BE2C (cell line): Measurements from ENCODE around the gene HMGN2.

Experiments used
- DNase-seq: peaks from one replicate; pipeline ENCODE4 v3.0.0-alpha.2; 2020
- H3K27me3 ChIP-seq: fragments of 250-450 bp; sonication (Bioruptor Pico); 2 replicates; pipeline ENCODE4 v1.5.1; 2020; ENCODE audit warnings: mild to moderate bottlenecking
- H3K36me3 ChIP-seq: fragments of 250-450 bp; sonication (Bioruptor Pico); 2 replicates; pipeline ENCODE4 v1.5.1; 2020; ENCODE audit warnings: mild to moderate bottlenecking
- H3K4me1 ChIP-seq: fragments of 250-450 bp; sonication (Bioruptor Pico); 2 replicates; pipeline ENCODE4 v1.5.1; 2020
- H3K4me3 ChIP-seq: 2 replicates; pipeline ENCODE4 v1.5.1; 2011; ENCODE audit warnings: low read depth, low read length
- H3K9me3 ChIP-seq: fragments of 250-450 bp; sonication (Bioruptor Pico); 2 replicates; pipeline ENCODE4 v1.5.1; 2020
- CTCF ChIP-seq: IDR thresholded peaks from 2 replicates; pipeline ENCODE4 v1.5.1; 2012; ENCODE audit warnings: mild to moderate bottlenecking, low read depth, low read length

HMGN2 gene

DNA sequence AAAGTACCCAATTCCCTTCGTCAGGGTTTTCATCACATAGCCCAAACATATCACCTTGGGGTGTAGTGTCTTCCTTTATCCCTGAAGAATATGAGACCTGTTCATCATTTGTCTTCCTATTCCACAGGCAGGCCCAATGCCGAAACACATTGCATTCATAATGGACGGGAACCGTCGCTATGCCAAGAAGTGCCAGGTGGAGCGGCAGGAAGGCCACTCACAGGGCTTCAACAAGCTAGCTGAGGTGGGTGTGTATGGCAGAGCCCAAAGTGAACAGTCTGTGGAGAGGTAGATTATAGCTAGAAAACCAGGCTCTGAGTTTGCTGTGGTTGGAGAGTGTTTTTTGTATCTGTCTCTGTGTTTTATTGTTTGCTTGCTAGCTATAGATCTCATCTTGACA is 34.2 kb upstream of the HMGN2 start:
- H3K4me3 ChIP-seq: no peak overlapping the region
- TF ChIP-seq CTCF: no peak
- no peaks in the 10 kb centered on the region for H3K4me1 ChIP-seq
- DNase-seq: no peak
- H3K36me3 ChIP-seq: no peaks in the 10 kb centered on the region; the same call in 1 of the 2 replicates
- H3K27me3 ChIP-seq: no peaks in the 10 kb centered on the region
- H3K9me3 ChIP-seq: no peaks in the 10 kb centered on the region

GRCh38 chr1:26440259-26440658 is 32.0 kb upstream of the HMGN2 start:
- no peak for TF ChIP-seq CTCF
- no peak for DNase-seq
- Histone ChIP-seq H3K36me3 (no peaks in the 10 kb centered on the region; the same call in 1 of the 2 replicates), H3K9me3 (no peaks in the 10 kb centered on the region), H3K4me3 (no peak overlapping the region), H3K27me3 (no peaks in the 10 kb centered on the region), H3K4me1 (no peaks in the 10 kb centered on the region)

GRCh38 chr1:26449868-26450267 is 22.4 kb upstream of the HMGN2 start:
- Histone ChIP-seq H3K4me3 (no peak overlapping the region), H3K36me3 (no peaks in the 10 kb centered on the region), H3K9me3 (no peaks in the 10 kb centered on the region), H3K27me3 (no peaks in the 10 kb centered on the region), H3K4me1 (no peaks in the 10 kb centered on the region)
- TF ChIP-seq CTCF: no peak
- no peak for DNase-seq

GRCh38 chr1:26450908-26451307 is 21.3 kb upstream of the HMGN2 start:
- TF ChIP-seq CTCF: no peak
- DNase-seq: no peak
- Histone ChIP-seq H3K4me3 (no peak overlapping the region), H3K27me3 (no peaks in the 10 kb centered on the region), H3K36me3 (no peaks in the 10 kb centered on the region), H3K9me3 (no peaks in the 10 kb centered on the region), H3K4me1 (no peaks in the 10 kb centered on the region)

DNA sequence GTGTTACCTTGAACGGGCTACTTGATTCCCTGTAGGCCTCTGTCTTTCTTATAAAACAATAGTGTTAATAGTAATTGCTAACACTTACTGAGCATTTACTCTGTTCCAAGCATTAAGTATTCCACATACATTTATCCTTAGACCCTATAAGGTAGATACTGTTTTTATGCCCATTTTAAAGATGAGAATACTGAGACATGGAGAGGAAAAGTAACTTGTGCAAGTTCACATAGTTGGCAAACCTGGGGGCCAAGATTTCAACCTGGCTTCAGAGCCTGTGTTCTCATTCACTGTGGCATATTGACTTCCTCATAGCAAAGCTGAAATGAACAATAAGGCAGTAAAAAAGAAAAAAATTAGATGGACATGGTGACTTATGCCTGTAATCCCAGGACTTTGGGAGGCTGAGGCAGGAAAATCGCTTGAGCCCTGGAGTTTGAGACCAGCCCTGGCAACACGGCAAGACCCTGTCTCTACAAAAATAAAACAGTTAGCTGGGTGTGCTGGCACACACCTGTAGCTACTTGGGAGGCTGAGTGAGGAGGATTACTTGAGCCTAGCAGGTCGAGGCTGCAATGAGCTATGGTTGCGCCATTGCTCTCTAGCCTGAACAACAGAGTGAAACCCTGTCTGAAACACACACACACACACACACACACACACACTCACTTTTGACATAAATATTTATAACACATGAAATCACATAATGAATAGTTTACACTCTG is 19.6 kb upstream of the HMGN2 start:
- no peaks in the 10 kb centered on the region for H3K27me3 ChIP-seq
- H3K9me3 ChIP-seq: no peaks in the 10 kb centered on the region
- H3K36me3 ChIP-seq: no peaks in the 10 kb centered on the region
- no peaks in the 10 kb centered on the region for H3K4me1 ChIP-seq
- TF ChIP-seq CTCF: no peak
- H3K4me3 ChIP-seq: no peak overlapping the region
- DNase-seq: no peak

DNA sequence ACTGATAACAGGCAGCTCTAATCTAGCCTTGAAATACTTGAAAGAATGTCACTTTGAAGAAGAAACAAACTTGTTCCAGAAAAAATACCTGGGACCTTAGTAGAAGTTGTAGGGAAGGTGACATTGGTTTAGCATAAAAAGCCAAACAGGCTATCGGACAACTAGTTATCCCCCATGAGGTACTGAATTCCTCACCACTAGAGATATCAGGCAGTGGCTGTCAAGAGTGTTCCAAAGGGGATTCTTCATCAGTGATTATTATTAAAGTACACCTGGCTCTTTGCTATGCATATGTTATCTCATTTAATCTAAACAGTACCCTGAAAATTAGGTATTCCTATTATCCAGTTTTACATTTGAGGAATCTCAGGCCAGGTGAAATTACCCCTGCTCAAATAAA is 13.1 kb upstream of the HMGN2 start:
- no peak for DNase-seq
- Histone ChIP-seq H3K4me1 (no peaks in the 10 kb centered on the region), H3K36me3 (no peaks in the 10 kb centered on the region; the same call in none of the 2 replicates), H3K9me3 (no peaks in the 10 kb centered on the region), H3K27me3 (no peaks in the 10 kb centered on the region), H3K4me3 (no peak overlapping the region)
- TF ChIP-seq CTCF: no peak
